HG03039 (cell line): ENCODE data around the gene CNN1.
"Not testable (repeated sequence)": the region's sequence is repeated elsewhere in the genome, so short reads cannot be mapped to it uniquely, and the experiment has no call there.

Source experiments
- ATAC-seq: cut with Tn5 transposase; IDR thresholded peaks from one replicate; pipeline ENCODE4 v1.9.1; 2021; ENCODE audit warnings: mild to moderate bottlenecking, moderate library complexity; ENCODE audit not compliant: unreplicated experiment

The CNN1 gene

DNA sequence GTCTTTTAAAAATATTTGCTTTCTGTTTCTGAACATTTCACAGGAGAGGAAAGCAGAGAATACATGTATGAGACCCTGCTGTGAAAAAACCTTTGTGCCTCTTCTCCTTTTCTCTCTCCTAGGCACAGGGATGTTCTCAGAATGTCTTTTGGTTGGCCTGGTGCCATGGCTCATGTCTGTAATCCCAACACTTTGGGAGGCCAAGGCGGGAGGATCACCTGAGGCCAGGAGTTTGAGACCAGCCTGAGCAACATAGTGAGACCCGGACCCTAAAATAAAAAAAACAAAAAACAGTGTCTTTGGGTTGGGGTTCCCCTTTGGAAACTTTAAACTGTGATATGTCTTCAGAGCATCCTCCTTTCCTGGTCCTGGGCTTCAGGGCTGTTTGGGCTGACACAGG is 60.1 kb downstream of the CNN1 start:
- no peak for ATAC-seq

DNA sequence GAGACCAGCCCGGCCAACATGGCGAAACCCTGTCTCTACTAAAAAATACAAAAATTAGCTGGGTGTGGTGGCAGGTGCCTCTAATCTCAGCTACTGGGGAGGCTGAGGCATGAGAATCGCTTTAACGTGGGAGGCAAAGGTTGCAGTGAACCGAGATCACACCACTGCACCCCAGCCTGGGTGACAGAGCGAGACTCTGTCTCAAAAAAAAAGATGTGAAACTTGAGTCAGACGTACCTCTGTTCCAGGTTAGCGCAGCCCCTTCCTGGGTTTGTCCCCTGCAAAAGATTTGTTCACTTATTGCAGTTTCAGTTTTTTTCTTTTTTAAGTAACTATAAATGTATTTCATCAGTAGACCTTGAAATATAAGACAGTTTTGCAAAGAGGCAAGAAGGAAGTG is 61.1 kb downstream of the CNN1 start:
- not testable (repeated sequence) for ATAC-seq
